ENCODE measurements around the gene CORO6. TPM values are rescaled to one million over a fixed set of nuclear protein-coding genes. Genes with fewer than 3 reads are reported as not detected.

Gene CORO6
- total and polyA plus RNA-seq, 2 experiments from 2014 or later: 2.6 to 5.2 TPM

DNA sequence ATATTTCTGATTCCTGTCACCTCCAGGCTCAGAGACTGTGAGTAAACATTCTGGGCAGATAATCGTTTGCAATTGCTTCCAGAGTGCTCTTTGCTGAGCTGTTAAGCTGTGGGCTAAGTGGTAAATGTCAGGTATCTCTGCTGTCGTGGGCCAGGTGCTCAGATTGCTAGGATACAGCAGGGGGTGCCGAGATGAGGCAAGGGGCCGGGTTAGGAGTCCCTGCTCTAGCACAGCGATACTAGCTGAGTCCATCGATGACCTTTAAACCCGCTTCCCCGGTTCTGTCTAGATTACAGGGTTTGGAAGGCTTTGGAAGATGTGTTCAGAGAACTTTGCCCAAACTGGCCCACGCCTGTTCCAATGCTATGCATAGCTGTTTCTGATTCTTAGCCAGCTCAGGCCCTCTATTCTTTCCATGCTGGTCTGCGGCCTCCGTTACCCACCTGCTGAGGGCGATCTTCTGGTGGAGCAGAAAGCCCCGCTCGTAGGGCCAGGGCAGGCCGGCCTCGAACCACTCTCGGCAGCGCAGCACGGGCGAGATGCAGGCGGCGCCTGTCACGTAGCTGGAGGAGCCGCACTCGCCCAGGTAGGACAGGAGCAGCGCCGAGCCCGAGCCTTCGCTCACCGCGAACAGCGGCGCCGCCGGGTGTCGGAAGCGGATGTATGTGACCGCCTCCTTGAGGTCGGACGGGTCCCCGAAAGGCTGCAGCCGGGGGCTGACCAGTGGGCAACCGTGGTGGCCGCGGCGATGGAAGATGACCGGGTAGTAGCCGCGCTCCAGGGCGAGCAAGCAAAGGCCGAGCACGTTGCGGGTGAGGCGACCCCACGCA, 56.9 kb downstream of the CORO6 start (continued):
- TF ChIP-seq JUNB (IDR thresholded peaks at IDR 0.05; ENCODE audit: unreplicated experiment) (no peak), NANOG (IDR thresholded peaks at IDR 0.05; ENCODE audit: borderline replicate concordance) (no peak), ZNF114 (CRISPR knock-in tag; IDR thresholded peaks at IDR 0.05) (no peak)
- TF ChIP-seq, protein P1, sequence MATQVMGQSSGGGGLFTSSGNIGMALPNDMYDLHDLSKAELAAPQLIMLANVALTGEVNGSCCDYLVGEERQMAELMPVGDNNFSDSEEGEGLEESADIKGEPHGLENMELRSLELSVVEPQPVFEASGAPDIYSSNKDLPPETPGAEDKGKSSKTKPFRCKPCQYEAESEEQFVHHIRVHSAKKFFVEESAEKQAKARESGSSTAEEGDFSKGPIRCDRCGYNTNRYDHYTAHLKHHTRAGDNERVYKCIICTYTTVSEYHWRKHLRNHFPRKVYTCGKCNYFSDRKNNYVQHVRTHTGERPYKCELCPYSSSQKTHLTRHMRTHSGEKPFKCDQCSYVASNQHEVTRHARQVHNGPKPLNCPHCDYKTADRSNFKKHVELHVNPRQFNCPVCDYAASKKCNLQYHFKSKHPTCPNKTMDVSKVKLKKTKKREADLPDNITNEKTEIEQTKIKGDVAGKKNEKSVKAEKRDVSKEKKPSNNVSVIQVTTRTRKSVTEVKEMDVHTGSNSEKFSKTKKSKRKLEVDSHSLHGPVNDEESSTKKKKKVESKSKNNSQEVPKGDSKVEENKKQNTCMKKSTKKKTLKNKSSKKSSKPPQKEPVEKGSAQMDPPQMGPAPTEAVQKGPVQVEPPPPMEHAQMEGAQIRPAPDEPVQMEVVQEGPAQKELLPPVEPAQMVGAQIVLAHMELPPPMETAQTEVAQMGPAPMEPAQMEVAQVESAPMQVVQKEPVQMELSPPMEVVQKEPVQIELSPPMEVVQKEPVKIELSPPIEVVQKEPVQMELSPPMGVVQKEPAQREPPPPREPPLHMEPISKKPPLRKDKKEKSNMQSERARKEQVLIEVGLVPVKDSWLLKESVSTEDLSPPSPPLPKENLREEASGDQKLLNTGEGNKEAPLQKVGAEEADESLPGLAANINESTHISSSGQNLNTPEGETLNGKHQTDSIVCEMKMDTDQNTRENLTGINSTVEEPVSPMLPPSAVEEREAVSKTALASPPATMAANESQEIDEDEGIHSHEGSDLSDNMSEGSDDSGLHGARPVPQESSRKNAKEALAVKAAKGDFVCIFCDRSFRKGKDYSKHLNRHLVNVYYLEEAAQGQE (IDR thresholded peaks at IDR 0.05; ENCODE audit: unreplicated experiment): no peak

Small RNA genes lying within 50 kb of the gene (small RNA-seq; reads per million reads assigned to genes)
- gene RNU6-920P (ENCODE audit: low replicate concordance): 0.20 reads per million

Other genes starting within 250 kb of the CORO6 start
- gene TAOK1, start 232.5 kb downstream of the CORO6 start, total RNA-seq (2014; rRNA removed; shearing (Covaris generic)): 63.3 and 69.8 TPM in 2 replicates
- 18.2 and 19.4 TPM in 2 replicates for gene TAOK1, start 232.5 kb downstream of the CORO6 start, polyA plus RNA-seq (2016; fragmentation: Nextera tagmentation; extraction: Ambion mirVana)
- gene ABHD15, start 55.9 kb downstream of the CORO6 start, total RNA-seq (2014; rRNA removed; shearing (Covaris generic)): 2.5 and 2.6 TPM in 2 replicates
- gene ABHD15, start 55.9 kb downstream of the CORO6 start, polyA plus RNA-seq (2016; fragmentation: Nextera tagmentation; extraction: Ambion mirVana): 0.27 and 0.92 TPM in 2 replicates
- gene TP53I13, start 54.2 kb downstream of the CORO6 start, total RNA-seq (2014; rRNA removed; shearing (Covaris generic)): 28.6 and 38.9 TPM in 2 replicates
- 21.0 and 21.4 TPM in 2 replicates for gene TP53I13, start 54.2 kb downstream of the CORO6 start, polyA plus RNA-seq (2016; fragmentation: Nextera tagmentation; extraction: Ambion mirVana)
- 48.2 and 60.9 TPM in 2 replicates for gene GIT1, start 33.3 kb downstream of the CORO6 start, total RNA-seq (2014; rRNA removed; shearing (Covaris generic))
- gene GIT1, start 33.3 kb downstream of the CORO6 start, polyA plus RNA-seq (2016; fragmentation: Nextera tagmentation; extraction: Ambion mirVana): 15.9 and 16.2 TPM in 2 replicates
- 55.0 and 57.4 TPM in 2 replicates for gene ANKRD13B, start 29.8 kb downstream of the CORO6 start, total RNA-seq (2014; rRNA removed; shearing (Covaris generic))
- gene ANKRD13B, start 29.8 kb downstream of the CORO6 start, polyA plus RNA-seq (2016; fragmentation: Nextera tagmentation; extraction: Ambion mirVana): 8.2 and 9.6 TPM in 2 replicates